Iris pigment epithelial cell (primary cell): Measurements from ENCODE around the gene ZNF22.

Experiments used
- DNase-seq: peaks from one replicate; pipeline ENCODE4 v3.0.0-alpha.2; 2011; ENCODE audit warnings: low read depth

The ZNF22 gene

DNA sequence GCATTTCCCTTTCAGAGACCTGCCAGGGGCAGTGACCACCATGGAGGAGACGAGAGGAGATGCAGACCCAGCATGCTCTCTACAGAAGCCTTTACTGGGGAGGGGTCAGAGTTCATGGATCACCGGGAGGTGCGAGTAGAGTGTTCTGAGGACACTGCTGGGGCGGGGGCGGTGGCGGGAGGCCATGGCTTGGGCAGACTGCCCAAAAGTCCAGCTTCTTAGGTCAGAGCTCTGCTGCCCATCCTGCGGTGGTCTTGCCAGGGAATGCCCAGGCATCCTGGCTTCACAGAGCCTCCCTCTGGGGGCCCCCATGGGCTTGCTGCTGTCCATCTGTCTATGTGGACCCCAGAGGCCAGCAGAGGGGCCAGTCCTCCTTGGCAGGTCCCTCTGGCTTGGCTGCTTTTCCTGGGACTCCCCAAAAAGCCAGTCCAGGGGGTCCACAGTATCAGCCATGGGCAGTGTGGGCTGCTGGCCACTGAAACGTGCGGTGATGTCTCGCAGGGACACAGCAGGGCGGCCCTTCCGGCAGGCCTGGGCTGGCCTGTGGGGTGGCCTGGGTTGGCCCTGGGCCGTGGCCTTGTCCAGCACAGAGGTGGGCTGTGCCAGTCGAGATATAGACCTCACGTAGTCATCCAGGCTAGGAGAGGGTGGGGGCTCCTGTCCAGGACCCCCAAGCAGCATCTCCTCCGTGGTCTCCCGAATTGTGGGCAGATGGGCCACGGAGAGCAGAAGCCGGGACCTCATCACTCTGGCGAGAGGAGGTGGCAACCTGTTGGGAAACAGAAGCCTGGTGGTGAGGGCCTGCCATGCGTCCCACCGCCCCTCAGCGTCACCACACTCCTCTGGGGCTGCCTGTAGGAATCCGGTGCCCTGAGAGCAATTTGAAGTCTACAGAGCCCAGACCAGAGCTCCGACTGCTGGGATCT lies 23.2 kb upstream of the ZNF22 start:
- peak; percentile 42 for DNase-seq

DNA sequence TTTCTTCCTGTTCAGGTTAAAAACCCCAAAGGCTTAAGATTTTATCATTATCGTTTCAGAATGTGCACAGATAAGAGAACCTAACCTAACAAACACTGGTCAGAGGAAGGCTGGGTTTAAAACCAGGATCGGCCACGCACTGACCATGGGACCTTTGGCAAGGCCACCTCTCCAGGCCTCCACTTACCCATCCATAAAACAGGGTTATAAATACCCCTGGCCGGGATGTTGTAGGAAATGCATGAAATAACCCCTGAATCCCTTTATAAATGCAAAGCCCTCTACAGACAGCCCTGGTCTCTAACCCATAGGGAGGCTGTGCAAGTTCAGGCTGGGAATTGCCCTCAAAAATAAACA lies 22.5 kb upstream of the ZNF22 start:
- DNase-seq, result no peak

DNA sequence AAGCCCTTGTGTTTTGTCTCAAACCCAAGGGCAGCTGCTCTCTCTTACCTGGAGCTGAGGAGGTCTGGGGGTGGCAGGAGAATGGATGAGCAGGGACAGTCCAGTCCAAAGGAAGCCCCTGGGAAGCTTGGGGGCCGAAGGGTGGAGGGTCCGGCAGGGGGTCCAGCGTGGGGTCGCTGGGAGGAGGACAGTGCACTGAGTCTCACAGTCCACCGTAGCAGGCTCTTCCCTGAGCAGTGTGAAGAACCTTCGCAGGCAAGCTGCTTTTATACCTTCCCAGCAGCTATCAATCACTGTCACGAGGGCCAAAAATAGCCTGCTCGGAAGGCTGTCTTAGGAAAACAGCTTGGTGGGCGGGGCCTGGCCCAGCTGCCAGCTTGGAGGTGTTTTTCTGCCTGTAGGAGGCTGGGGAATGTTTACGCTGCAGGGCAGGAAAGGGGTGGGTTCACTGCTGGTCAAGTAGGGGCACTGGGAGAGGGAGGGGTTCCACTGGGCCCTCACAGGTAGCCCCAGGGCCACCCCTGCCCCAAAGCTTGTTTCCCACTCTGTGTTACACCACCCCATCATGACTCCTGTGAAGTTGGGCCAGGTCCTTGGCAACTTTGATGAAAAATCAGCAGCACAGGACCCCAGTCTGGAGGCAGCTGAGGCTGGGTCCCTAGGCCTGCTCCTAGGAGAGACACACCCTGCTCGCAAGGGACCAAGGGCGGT lies 22.0 kb upstream of the ZNF22 start, which contains the start of gene DEPP1:
DEPP1 (minus strand) TSS at position 240 of the 711 bp plus-strand sequence. CDS start 779 bp downstream, outside the sequence.
- DNase-seq, result peak; percentile 94

DNA sequence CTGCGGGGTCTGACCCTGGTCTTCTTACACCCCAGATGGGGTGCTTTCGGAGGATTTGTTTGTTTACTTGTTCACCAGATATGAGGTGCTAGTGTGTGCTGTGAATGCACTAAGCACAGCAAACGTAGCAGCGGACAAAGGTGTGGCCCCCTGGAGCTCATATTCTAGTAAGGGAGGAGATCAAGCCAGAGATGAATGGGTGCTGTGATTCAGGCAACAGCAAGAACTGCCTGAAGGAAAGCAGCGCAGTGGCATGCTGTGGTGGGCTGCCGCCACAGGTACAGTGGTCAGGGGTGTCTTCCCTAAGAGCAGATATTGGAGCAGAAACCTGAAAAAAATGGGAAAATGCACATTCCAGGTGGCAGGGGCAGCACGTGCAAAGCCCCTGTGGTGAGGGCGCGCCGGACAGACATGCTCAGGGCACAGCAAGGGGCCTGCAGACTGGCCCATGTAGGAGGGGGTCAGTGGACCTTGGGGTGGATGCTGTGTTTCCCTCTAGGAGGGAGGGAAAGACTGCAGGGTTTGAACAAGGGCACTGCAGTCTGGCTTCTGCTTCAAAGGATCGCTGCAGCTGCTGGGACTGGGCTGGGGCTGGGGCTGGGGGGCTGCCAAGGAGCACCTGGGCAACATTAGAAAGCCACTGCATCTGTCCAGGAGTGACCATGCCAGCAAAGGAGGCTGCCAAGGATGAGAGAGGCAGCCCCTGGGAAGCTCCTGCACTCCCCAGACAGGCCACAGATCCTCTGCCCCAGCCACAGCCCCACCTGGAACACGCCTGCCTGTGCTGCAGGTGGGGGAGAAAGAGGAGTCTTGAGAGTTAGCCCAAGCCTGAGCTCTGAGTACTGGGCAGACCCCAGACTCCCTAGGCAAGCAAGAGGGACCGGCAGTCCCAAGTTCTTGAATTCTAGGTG lies 21.2 kb upstream of the ZNF22 start:
- no peak for DNase-seq

DNA sequence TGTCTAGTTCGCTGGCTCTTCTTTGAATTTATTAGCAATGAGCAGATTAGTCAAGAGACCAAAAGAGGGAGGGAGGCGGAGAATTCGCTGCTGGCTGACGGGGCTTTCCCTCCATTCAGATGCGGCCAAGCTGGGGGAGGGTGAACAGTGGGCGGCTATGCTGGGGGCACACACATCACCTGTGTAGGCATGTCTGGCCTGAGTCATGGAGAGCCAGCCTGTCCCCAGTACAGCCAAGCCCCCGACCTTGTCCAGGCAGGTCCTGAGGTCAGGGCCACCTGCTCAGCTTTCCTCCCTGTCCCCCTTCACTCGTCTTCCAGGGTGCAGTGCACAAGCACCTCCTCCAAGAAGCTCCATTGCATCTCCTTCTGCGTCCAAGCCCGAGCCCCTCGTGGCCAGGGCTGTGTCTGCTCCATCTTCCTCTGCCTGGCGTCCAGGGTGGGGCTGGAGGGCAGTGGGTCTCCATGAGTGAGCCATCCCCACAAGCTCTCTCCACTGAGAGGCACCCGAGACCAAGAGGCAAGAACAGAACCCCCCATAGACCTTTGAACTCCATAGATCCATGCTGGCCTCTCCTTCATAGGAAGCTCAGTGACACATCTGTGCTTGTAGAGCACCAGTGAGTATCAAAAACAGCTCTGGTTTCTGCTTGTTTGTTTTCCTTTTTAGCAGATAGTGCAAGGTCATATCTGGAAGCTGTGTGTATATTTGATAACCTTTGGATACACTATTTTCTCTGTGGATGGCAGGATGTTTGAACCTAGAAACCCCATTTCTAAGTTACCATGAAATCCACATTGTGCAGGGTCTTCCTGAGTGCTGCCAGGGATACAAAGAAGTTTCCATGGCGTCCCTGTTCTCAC lies 20.2 kb upstream of the ZNF22 start:
- DNase-seq, result peak; percentile 42

DNA sequence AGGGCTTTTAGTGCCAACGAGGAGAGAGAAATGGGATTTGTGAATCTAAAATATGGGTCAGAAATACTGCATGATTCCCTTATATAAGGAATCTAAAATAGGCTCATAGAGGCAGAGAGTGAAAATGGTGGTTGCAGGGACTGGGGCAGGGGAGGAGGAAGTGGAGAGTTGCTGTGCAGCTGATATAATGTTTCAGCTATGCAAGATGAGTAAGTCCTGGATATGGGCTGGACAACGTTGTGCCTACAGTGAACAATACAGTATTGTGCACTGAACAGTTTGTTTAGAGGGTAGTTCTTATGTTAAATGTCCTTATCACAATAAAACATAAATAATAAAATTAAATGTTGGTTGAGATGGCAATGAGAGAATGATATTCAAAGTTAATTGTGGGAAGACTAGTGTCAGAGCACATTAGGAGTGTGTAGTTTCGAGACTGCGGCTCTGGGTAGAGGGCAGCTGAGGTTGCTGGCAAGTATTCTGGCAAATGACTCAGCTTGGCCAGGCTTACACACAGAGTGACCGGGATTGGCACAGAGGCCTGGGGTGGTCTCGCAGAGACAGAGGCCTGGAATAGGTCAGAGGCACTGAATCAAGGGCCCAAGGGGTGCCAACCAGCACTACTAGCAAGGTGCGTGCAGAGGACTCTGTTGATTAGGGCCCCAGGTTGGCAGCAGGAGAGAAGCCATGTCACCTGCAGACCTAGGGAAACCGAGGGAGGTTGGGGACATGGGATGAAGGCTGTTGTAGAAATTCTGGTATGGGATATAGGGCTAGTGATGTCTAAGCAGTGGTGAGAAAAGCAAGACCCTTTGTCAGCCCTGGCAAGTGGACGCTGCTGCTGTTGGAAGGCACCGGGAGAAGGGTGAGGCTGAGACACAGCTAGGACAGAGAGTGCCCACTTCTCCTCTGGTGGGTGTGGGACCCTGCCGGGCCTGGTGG lies 19.3 kb upstream of the ZNF22 start:
- DNase-seq, result peak; percentile 93

DNA sequence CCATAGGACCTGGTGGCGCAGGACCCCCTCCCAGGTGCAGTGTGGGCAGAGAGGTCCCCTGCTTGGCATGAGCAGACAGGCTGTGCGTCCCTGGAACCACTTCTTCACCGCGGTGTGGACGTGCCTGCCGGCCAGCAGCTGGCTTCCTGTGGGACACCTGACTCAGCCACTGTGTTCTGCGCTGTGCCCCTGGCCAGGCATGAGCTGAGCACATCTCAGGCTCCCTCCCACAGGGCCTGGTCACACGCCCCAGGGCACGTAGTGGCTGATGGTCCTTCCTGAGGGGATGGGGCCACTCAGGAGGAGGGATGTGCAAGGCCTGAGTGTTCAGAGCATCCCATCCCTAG lies 18.6 kb upstream of the ZNF22 start:
- DNase-seq, result no peak

DNA sequence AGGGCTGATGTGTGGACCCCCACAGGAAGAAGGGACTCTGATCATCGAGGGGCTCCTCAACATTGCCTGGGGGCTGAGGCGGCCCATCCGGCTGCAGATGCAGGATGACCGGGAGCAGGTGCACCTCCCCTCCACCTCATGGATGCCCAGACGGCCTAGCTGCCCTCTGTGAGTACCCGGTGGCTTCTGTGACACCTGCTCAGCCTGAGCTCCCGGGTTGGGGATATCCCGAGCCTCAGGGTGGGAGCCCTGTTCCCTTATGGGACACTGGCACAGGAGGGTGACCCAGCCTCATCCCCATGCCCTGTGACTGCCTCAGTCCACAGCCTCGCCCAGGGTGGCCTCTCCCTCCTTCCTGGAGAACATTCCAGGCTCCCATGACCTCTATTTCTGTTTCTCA lies 18.2 kb upstream of the ZNF22 start:
- DNase-seq, result no peak

DNA sequence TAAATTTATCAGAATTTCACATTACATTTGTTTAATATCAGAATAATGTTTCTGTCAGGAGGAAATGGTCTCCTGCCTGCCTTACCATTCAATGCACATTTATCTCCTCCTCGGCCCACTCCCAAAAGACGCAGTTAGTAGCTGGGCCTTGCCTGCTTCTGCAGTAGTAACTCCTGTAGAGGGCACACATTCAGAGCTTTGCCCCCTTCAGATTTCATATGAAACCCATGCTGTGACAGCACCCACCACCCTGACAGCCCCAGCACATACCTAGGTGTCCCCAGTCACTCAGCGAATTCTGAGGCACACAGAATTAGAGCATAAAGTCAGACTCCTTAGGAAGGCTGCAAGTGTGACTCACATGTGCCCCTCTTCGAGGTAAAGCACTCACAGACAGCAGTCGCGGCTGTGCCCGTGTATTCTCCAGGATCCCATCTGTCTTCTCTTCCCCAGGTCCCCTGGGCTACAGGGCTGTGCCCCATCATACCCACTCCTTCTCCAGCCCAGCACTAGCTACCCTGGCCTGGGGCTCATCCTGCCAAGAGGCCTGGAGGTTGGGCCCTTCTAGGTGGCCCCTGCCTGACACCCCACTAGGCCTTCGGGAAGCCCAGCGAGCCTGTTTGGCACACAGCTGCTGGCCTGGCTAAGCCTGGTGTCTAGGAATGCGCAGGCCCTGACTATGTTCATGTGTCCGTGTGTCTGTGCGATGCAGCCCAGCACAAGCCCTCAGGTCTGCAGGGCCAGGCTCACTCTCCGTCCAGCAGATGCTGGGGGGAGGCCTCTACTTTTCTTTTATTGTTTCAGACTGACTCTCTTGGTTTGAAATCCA lies 17.4 kb upstream of the ZNF22 start:
- no peak for DNase-seq

DNA sequence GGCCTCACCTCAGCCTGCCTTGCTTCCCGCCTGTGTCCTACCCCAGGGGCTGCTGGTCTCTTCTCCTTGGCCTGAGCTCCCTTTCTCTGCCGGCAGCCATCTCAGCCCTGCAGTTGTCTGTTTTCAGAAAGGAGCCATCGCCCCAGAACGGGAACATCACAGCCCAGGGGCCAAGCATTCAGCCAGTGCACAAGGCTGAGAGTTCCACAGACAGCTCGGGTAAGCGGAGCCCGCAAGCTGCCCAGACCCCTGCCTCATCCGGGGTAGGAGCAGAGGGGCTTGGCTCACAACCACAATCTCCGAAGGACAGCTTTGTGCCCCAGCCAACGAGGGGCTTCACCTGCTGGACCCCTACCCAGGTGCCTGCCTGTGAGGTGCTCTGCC lies 16.8 kb upstream of the ZNF22 start:
- no peak for DNase-seq

DNA sequence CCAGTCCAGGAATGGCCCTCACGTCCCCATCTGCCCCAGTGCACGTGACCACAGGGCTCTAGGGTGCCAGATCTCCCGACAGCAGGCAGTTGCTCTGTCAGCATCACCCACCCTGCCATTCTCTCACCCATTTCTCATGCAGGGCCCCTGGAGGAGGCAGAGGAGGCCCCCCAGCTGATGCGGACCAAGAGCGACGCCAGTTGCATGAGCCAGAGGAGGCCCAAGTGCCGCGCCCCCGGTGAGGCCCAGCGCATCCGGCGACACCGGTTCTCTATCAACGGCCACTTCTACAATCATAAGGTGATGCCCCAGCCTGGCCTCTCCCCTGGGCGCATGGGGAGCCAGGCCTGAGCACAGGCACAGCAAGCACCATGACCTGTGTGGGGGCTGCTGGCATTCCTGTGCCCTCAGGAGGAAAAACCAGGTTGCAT lies 16.0 kb upstream of the ZNF22 start:
- no peak for DNase-seq

DNA sequence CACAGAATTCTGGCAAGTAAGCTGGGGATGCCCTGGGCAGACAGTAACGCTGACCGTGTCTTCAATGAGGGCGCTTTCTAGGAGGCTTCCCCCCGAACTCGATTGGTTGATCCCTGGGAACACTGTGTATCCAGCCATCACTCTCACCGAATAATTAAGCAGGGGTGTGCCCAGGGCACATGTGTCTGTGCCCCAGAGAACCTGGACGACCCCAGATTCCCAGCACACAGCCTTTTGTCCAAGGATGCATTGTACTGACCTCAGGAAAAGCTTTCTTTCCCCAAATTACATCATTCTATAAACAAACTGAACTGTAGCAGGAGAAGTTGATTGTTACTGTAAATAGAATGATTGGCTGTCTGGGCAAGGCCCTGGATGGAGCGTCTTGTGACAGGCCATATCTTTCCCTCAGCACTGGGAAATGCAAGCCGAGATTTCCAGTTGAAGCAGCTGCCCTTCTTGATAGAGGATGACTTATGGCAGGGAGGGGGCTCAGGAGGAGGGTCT lies 15.5 kb upstream of the ZNF22 start:
- peak; percentile 59 for DNase-seq

DNA sequence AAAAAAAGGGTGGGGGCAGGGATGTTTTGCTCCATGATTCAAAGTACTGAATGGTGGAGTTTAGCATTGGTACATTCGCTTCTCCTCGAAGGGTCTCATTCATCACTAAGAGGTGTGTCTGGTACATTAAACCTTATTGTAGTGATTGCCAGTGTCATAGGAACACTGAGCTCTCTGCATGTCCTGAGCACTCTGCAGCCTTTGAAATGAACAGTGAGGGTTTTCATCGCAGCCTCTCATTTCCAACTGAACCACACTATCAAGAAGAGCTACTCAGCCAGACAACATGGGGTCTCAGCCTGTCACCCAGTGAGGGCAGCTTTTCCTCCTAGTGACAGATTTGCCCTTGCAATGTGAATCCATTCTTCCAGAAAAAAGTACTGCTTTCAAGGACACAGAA lies 14.5 kb upstream of the ZNF22 start:
- no peak for DNase-seq

DNA sequence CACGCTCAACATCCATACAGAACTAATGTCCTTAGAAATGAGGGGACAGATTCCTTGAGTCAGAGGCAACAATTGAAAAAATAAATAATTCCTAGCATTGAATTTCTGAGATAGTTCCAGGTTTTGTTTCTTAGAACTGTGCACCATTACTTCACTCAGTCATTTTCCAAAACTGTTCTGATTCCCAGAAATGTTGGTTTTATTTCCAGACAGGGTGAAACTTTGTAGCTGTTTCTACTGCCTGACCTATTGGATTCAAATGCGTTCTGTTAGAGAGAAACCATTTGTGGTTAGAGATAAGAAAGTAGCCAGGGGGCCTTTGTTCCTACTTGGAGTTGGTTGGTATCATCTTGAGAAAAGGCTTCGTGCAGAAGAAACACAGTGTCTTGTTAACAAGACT lies 14.1 kb upstream of the ZNF22 start:
- DNase-seq, result peak; percentile 49

DNA sequence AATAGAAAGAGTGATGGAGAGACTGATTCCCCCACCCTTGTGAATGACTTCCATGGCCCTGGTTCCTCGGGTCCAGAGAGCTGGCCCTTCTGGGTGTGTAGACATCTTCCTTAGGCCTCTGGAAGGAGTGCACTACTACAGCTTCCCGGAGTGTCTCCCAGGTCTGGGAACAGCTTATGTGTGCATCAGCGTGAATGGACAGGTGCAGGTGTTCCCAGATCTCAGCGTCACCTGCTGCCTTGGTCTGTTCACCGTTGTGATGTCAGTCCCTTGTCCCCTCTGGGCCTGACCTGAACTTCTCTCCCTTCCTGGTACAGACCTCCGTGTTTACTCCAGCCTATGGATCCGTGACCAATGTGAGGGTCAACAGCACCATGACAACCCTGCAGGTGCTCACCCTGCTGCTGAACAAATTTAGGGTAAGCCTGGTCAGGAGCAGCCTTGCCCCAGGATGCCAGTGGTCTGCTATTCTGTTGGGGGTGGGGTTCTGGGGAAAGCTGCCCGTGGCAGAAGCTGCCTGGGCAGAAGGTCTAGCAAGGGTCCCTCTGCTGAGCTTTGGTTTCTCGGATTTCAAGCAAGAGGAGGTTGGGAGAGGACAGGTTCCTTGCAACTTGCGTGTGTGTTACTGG lies 11.7 kb upstream of the ZNF22 start:
- DNase-seq, result no peak

DNA sequence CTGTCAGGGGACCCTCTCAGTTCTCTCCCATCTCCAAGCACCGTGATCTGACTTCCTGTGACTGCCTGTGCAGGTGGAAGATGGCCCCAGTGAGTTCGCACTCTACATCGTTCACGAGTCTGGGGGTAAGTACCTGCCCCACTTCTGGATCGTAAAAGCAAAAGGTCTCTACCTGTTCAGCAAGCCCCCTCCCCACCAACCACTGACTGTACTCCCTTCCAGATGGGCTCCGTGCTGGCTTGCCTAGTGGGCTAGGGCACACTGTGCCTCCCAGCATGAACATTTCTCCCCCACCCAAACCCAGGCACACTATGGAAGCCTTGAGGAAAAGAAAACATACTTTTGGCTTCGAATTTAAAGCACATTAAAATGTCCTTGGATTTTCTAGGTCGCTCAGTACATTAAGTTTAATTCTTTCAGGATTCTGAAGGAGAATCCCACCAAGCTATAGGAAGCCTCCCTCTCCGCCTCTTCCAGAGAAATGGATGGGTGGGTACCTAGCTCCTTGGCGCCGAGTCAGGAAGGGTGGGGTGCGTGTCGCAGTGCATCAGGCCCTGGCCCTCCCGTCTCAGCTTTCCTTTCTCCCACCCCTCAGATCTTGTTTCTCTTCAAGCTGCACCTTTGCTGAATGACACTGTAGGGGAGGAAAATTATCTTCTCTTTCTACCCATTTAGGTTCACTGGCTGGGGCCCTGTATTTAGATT lies 11.0 kb upstream of the ZNF22 start:
- DNase-seq, result no peak

DNA sequence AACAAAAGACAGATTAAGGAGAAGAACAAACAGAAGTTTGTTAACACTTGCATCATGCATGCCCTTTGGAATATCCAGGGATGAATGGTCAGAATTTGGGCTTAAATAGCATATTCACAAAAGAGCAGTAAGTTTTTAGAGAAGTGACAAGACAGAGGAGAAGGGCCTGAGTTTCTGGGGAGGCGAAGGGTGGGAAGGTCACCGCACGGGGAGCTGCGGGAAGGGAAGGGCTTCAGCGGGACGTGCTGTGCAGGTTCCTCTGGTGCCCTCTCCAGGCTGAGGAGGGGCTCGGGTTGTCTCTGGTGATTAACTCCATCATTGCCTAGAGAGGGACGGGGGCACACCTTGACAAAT lies 10.4 kb upstream of the ZNF22 start:
- DNase-seq, result no peak

DNA sequence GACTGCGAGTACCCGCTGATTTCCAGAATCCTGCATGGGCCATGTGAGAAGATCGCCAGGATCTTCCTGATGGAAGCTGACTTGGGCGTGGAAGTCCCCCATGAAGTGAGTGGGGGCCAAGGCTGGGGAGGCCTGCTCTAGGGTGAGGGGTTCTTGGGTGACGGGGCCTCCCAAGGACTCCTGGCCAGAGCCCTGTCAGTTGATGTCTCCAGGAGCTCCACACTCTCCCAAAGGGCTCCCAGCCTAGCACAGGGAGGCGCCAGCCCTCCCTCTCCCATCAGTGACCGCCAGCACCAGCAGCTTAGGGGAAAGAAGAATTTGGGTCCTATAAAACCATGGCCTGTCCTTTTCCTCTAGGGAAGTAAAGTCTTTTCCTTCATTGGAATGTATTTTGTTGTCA lies 9.8 kb upstream of the ZNF22 start:
- DNase-seq, result no peak
